HCT116 (cell line): ENCODE results near the gene ZC3HAV1.

ENCODE experiments used
- ATF3 ChIP-seq: IDR thresholded peaks from 2 replicates; pipeline ENCODE4 v1.6.1; 2012
- CTCF ChIP-seq, 3 experiments: fragments of 200-600 bp in 1 of 3; sonication (generic) in 1 of 3; IDR thresholded peaks in 2 of 3; conservative IDR thresholded peaks in 1 of 3; 2 replicates each; pipeline ENCODE4 v1.5.1; 2012 to 2017; ENCODE audit warnings: low read depth in 2 of 3, low read length in 2 of 3, antibody characterized with exemption in 1 of 3, borderline replicate concordance in 1 of 3, control low read depth in 1 of 3, mild to moderate bottlenecking in 1 of 3, mixed read lengths in 1 of 3, mixed run types in 1 of 3, moderate library complexity in 1 of 3; ENCODE audit not compliant: insufficient read depth in 1 of 3
- EZH2 ChIP-seq: fragments of 200-600 bp; sonication (generic); IDR thresholded peaks from 2 replicates; pipeline ENCODE4 v1.6.1; 2017; ENCODE audit warnings: antibody characterized with exemption, mixed run types
- FOSL1 ChIP-seq: IDR thresholded peaks from 2 replicates; pipeline ENCODE4 v1.6.1; 2012; ENCODE audit warnings: low read depth
- POLR2A ChIP-seq: IDR thresholded peaks from 2 replicates; pipeline ENCODE4 v1.7.0; 2011; ENCODE audit warnings: borderline replicate concordance; ENCODE audit not compliant: insufficient read depth, insufficient read length; ENCODE audit errors: extremely low read depth
- POLR2AphosphoS5 ChIP-seq: IDR thresholded peaks from 2 replicates; pipeline ENCODE4 v1.6.1; 2011; ENCODE audit warnings: mild to moderate bottlenecking, low read depth, low read length, moderate library complexity
- RAD21 ChIP-seq: IDR thresholded peaks from 2 replicates; pipeline ENCODE4 v1.6.1; 2012; ENCODE audit warnings: low read depth, mild to moderate bottlenecking
- REST ChIP-seq: IDR thresholded peaks from 2 replicates; pipeline ENCODE4 v1.6.1; 2012; ENCODE audit warnings: low read depth
- ZBTB33 ChIP-seq: IDR thresholded peaks from 2 replicates; pipeline ENCODE4 v1.6.1; 2011; ENCODE audit warnings: mild to moderate bottlenecking, low read length, moderate library complexity; ENCODE audit not compliant: insufficient replicate concordance; ENCODE audit errors: extremely low read depth

- TF ChIP-seq POLR2AphosphoS5 (no peak), RAD21 (no peak), CTCF (IDR thresholded peaks at IDR 0.05 in 2 of 3, conservative IDR thresholded peaks at IDR 0.05 in 1 of 3; ENCODE audit: borderline replicate concordance in 1 of 3, insufficient read depth in 1 of 3, low read depth in 2 of 3, low read length in 2 of 3) (no peak), EZH2 (no peak), REST (no peak), ZBTB33 (no peak), POLR2A (no peak), ATF3 (no peak), FOSL1 (no peak)
Observed at GRCh38 chr7:139078399-139078798, 31.1 kb downstream of the ZC3HAV1 start.
